Mesenteric fat pad (tissue), 1 donor: Measurements from ENCODE around the gene CUX1. TPM values are rescaled to one million over a fixed set of nuclear protein-coding genes. Genes with fewer than 3 reads are reported as not detected.

Experiments used
- DNase-seq: peaks from one replicate; pipeline ENCODE4 v3.0.0-alpha.2; 2020; ENCODE audit warnings: low spot score
- total RNA-seq: library from RNA; stranded (reverse); fragmentation: NEBNext Ultra II Directional; extraction: Animal tissue kit (Norgen Biotek cat#: 25700); gene quantifications from one replicate; pipeline ENCODE4 v1.2.1, GENCODE V29; 2021
- donor health status: DM: yes; HTN: yes; CAD: no.

The CUX1 gene
- total RNA-seq, 1 donor from 2014 or later, result 115 TPM

DNA sequence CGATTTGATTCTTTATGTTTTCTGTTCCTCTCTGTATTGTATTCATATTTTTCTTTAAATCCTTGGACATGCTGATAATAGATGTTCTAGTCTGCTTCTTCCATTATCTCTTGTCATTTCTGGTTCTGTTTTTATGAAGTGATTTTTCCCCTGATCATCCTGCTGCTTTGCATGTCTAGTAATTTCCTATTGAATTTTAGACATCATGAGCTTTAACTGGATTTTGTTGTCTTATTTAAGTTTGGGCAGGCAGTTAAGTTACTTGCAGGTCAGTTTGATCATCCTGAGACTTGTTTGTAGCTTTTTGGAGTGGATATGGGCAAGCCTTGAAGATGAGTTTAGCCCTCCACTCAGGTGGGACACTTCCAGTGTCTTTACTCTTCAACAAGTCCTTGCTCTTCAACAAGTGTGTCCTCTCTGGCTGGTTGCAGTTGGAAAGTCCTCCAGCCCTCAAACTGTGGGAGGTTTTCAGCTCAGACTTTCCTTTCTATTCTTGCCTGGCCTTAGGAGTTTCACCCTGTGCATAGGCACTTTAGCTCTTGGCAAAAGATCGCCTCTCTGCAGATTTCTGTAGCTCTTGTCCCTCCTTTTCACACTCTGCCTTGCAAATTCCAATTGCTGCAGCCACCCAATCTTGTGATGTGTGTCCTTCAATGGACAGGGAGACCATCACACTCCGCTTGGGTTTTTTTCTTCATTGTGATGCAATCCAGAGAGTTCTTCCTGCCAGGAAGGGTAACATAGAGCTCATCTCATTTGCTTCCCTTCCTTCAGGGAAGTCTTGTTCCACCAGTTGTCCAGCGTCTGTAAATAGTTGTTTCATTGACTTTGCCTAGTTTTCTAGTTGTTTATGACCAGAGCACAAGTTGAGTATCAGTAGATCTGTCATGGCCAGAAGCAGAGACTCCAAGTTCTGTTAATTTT, 272.0 kb downstream of the CUX1 start:
- DNase-seq, result no peak

DNA sequence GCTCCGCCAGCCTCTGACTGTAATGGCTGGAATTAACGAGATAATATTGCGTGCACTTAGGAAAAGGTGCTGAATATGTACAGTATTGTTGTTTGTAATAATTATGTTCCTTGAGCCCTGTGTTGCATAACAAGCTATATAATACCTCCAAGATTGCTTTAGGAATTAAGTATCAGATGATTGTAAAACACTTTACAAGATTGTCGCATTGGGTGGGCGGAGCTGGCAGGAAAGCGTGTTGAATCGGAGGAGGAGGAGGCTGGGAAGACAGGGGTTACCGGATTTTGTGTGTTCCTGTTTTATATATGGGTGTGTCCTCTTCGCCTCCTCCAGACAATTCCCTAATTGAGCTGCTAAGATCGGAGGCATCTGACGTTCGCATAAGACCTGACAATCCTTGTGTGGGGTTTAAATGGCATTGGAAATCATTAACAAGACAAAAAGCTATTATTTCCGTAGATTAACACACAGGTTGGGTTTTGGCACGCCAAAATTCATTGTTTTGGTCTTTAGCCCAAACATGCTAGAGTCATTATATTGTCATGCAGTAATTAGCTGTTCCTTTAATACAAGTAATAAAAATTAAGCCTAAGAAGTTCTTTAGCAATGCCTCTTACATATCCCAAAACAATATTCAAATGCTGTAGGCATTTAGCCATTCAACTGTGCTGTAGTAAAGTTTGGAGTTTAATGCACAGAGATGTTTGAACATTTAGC, 276.3 kb downstream of the CUX1 start:
- peak; percentile 12 for DNase-seq

DNA sequence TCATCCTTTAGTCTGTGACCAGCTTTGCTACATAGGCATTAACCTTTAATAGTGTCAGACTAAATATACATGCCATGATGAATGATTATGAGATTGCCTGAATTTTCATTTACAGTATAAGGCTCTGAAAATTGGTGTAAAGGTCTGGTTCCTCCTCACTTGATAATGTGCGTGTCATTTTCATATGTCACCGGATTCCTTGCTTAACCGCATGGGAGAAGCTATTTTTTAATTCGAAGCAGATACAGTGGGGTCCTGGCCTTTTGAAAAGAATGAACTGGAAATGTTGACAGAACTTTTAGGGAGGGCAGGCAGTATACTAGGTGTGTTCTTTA, 276.9 kb downstream of the CUX1 start:
- no peak for DNase-seq

DNA sequence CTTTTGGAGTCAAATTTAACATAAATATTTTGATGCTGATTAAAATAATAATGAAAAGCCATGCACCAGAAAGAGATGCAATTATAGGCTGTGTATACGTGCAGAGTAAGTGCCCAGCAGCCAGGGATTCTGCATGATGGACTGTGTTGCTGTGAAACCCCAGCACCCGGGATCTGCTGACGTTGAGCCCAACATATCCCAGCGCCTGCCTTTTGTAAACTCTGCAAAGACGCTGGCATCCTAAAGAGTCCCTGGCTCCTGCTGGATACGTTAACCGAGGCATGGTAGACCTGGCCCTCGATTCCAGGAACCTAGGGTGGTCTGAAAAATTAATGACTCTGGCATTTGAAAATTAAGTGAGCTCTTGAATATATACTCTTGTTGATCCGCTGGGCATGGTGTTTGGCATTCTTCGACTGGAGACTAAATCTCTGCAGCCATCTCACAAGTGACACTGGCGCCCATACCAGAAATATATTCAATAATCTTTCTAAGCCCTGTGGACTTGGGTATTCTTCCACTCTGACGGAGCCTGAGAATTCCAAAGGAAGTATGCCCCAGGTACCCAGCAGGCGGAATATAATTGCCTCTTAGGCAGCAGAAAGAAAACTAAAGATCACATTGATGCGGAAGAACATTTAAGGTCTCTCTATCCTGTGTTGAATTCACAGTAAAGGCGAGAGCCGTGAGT, 278.0 kb downstream of the CUX1 start:
- DNase-seq, result no peak

DNA sequence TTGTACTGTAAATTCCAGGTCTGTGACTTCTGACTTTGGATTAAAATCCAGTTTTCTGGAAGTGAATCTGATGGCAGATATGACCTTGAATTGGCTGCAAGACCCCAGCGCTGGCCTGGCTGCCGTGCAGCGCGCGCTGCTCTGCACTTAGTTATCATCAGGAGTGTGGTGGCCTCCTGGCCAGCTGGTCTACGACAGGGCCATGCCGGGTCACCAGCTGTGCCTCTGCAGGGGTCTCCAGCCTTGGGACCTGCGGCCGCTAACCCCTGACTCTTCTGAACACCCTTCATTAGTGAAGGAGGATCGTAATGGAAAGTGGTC, 278.5 kb downstream of the CUX1 start:
- no peak for DNase-seq

DNA sequence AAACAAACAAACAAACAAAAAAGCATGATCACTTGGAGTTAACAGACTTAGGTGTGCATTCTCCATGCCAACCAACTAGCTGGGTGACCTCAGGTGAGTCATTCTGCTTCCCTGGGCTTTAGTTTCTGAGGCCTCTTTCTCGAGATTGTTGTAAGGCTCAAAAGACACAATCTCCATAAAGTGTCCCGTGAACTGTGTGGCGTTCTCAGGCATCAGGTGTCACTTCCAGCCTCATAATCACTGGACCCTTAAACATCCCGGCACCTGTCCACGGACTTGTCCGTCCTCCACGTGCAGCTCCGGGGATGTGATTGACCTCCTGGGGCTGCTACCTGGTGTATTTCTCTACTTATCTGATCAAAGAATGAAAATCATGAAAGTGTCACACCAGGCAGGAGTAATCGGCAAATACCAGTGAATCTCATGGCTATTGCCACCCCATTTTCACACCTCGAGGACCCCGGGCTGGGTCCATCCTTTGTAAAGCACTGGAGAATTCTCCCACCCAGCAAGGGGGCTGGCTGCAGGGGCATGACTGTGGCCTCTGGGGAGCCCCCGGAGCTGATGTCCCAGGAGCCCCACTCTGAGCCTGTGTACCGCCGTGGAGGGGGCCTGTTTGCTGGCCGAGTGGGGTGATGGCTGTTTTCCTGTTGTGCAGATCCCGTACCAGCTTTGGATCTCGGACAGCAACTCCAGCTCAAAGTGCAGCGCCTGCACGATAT, 279.4 kb downstream of the CUX1 start:
- no peak for DNase-seq

DNA sequence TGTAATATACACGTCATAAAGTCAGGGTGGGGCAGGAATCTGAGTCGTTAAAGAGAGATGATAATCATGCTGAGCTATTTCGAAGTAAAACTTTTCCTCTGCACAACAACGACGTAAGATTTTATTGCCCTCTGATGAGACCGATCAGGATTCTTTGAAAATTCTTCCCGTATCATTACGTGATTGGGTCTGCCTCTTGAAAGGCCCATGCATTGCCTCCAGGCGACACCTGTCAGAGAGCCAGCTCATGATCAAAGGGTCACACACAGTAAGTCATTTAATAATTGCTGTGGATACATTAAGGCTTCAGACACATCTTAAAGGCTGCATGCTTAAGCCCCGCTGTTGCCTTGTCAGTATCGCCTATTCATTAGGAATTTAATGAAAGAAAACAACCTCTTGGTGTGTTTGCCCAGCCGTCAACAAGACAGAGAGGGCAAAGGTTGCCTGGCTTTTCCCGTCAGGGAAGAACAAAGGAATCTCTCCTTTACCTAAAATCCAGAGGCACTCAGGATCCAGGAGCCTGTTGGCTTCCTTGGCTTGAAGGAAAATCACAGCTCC, 280.3 kb downstream of the CUX1 start:
- DNase-seq, result no peak

DNA sequence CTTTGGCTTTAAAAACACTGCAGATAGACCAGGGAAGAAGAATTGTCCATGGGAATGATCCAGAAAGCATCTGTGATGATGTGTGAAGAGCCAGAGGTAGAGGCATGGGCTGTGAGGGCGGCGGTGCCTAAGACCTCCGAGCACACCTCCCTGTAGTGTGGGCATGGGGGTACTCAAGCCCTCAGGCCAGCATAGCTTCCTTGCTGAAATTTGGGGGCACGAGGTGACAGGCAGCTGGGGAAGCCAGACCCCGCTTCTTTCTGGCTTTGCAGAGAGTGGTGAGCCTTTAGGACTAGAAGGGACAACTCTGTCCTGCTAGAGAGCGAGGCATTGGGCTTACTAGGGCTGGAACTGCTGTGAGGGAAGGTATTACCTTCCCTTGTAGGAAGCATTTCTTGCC, 281.6 kb downstream of the CUX1 start:
- DNase-seq, result no peak

DNA sequence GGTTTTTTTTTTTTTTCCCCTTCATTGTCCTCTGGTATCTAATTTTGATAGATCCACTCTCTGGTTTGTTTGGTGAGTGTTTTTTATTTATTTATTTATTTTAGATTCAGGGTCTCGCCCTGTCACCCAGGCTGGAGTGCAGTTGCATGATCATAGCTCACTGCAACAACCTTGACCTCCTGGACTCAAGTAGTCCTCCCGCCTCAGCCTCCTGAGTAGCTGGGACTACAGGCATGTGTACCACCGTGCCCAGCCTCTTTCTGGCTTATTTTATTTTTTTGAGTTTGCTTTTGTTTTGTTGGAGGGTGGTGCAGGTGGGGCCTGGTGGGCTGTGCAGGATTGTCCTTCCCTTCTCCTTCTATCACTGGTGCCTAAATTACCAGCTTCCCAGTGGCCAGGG, 282.0 kb downstream of the CUX1 start:
- no peak for DNase-seq

DNA sequence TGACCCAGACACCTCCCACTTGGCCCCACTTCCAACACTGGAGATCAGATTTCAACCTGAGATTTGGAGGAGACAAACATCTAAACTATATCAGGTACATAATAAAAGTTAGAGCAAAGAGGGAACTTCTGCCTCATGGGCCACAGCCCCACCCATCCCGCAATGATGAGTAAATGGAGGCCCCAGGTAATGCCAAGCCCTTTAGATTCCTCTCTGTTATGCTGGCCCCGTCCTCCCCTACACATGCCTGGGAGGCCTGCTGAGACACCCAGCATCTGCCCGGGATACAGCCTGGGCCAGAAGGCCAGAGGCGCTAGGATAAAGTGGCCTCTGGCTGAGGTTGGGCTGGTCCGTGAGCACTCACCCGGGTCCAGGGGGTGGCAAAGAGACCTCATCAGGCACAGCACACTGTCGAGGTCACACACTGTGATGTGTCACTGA, 283.7 kb downstream of the CUX1 start:
- DNase-seq, result no peak

DNA sequence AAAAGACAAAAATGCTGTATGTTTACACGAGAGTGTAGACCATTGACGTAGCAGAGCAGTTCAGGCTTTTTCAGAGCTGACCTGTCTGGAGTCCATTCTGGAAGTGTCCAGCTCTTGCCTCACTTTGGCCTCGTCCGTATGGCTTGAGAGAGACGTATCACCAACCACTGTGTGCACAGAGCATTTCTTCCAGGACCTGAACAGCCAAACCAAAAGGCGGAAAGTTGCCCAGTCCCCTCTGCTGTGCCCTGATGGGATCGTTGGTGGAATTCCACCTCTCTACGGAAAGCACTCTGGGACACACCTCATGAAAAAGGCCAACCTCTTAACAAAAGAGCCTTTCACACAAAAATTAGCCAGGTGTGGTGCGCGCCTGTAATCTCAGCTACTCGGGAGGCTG, 284.5 kb downstream of the CUX1 start:
- DNase-seq, result no peak

DNA sequence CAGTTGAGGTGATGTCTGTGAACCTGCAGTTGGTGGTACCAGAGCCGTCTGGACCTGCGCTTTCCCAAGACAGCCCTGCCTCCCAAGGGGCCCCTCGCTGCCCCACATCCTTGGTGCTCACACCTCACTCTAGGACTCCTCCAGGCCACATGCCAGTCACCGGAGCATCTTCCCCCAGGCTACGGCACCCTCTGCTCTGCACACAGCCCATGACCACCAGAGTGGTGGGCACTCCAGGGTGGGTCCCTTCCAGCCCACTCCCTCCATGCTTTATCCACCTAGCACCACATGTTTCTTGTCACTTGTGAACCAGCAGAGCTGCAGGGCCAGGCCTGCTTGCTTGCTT, 285.6 kb downstream of the CUX1 start:
- no peak for DNase-seq

DNA sequence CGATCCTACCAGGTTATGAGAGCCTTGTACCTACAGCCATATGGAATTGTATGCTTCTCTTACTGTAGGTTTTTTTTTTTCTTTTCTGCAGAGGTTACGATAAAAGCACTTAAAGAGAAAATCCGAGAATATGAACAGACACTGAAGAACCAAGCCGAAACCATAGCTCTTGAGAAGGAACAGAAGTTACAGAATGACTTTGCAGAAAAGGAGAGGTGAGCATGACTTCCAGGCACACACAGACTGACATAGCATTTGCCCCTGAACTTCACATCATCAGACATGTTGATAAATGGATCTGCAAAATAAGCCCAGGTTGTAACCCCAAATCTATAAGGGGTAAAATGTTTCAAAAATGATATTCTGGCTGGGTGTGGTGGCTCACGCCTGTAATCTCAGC, 286.8 kb downstream of the CUX1 start:
- DNase-seq, result no peak

DNA sequence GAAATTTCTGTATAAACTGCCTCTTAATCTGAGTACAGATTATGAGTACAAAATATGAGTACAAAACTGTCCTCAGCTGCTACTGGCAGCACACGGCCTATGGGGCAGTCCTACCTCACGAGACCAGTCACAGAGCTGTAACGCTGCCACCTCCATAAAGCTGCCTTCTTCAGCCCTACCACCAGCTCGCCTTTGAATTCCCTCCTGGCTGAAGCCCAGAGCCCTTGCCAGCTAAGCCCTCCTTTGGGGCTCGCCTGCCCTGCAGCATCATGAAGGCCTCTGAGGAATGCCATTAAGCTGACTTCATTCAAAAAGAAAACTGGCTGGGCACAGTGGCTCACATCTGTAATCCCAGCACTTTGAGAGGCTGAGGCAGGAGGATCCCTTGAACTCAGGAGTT, 289.2 kb downstream of the CUX1 start:
- peak; percentile 6 for DNase-seq

DNA sequence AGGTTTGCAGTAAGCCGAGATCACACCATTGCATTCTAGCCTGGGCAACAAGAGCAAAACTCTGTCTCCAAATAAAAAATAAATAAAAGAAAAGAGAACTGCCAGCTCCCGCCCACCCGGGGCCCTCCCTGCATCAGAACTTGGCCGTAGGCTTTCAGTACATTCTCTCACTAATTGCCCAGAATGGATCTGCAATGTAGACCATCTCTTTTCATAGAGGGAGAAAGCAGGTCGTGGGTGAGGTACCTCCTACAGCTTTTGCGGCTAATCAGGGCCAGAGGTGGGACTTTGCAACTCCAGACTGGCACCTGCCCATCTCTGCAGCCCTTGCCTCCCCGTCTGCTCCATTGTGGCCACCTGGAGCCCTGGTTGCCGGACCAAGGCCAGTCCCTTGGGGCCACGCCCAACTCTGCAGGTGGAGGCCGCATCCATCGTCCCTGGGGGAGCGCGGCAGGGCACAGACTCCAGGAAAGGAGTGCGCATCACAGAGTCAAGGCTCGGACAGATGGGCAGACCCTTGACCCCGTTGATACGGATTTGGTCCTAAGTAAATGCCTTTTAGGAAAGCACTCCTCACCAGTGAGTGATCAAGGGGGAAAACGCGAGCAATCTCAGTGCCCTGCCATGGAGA, 290.2 kb downstream of the CUX1 start:
- DNase-seq, result peak; percentile 84

DNA sequence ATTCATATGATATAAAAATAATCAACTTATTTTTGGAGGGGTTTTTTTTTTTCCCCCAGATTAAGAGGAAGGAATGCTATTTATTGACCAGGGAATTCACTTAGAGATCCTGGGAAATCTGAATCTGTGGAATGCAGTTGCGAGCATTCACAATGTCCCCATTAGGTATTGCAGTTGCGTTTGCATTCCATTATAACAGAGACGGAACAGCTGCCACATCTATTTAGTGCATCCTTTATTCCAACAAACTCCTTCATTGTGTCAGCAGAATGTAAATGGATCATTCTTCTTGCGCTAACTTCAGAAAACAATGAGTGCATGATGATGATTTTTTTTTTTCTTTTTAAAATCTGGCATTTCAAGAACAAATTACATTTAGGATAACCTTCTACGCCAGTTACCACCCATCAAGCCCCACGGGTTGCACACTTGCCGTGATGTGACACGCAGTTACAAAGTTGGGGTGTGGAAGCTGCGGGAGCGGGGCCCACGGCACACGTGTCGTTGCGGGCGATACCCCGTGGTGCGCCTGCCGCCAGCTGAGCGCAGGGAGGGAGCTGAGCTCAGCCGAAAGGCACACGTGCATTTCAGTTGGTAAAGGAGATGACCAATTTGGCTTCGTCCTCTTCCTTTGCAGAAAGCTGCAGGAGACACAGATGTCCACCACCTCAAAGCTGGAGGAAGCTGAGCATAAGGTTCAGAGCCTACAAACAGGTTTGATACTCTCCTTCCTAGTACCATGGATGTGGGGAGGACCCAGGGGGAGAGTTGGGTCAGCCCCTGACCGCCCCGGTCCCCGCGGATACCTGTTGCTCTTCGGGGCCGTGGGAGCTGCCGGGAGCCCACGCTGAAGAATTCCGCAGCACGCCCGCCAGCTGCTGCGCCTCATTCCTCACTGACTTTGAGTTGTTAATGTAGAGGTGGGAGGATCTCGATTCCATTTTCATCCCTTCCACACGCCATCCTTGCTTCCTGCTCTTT, 293.9 kb downstream of the CUX1 start:
- DNase-seq, result peak; percentile 65

DNA sequence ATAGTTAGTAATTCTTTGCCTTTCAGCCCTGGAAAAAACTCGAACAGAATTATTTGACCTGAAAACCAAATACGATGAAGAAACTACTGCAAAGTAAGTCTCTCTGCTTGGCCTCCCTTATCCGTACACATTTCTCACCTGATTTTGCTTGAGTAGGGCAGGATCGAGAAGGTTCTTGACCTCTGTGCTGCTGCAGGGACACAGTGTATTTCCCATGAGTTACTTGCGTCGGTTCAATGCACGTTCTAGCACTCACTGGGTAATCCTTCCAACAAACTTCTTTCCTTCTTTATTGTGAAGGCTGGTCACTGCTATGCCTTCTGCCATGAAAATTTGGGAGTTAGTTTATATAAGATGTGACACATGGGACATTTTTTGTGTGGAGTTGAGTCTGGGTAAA, 297.8 kb downstream of the CUX1 start:
- DNase-seq, result peak; percentile 9

DNA sequence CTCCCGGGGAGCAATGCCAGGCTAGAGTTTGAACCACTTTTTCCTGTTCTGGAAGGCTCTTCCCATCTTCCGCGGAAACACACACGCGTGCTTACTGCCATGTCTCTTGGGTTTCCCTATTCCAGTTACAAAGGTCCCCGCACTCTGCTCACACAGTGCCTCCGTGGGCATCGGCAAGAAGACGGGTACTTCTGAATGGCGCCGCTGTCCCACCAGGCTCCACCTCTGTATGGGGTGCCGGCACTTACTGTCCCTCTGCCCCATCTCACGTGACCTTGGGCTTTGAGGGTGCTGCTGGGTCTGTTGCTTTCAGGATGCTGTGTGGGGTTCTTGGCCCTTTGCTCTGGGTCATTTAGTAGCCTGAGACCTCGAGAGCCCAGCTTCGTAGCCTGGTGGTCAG, 298.5 kb downstream of the CUX1 start:
- DNase-seq, result peak; percentile 39

DNA sequence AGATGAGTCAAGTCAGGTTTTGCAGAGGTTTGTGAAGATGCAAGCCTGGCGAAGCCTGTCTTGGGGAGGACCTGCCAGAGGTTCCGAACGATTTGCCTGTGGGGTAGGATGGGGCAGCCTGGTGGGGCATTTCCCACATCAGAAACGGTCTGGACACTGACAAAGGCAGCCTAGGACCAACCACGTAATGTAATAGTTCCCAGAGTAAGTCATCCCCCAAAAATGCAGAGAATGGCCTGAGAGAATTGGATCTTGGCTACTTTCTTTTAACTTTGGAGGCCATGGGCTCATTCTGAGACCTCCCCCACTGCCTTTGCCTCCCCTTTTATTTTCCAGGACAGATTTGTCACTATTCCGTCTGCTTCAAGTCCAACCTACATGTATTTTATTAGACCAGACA, 300.3 kb downstream of the CUX1 start:
- DNase-seq, result no peak

DNA sequence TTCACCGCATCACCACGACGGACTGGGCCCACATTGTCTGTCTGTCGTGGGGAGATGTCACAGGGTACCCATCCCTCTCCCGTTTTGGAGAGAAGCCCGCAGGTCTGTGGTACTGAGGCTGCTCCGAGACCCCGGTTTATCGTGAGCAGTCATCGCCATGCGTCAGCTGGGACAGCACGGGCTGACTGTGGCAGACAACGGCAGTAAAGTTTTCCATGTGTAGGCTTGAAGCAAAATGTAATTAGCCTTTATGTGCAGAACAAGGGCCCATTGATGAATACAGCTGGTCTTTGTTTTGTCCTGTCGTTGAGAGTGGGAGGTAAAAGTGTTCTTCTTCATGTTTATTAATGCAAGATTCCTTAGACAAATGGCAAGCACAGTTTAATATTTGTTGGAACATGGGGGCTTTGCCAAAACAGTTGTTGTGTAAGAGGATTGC, 301.8 kb downstream of the CUX1 start:
- DNase-seq, result no peak
